ENCODE data around the gene HOXA13. TPM values are rescaled to one million over a fixed set of nuclear protein-coding genes. Genes with fewer than 3 reads are reported as not detected.

HOXA13 gene
- 0.15 and 0.54 TPM in 2 replicates for total RNA-seq (2014; rRNA removed; shearing (Covaris generic))
- total RNA-seq (2022) = 0.18 and 0.32 TPM in 2 replicates
- Bru-seq, nascent RNA = percentile 16 among the genes with signal in this experiment
- BruChase-seq, experiment 1, labeled RNA remaining after a 6-hour chase = percentile 13 among the genes with signal in this experiment
- percentile 29 among the genes with signal in this experiment for BruChase-seq, experiment 2, labeled RNA remaining after a 2-hour chase
- long read RNA-seq = 0 reads

GRCh38 chr7:27199849-27200760 is at the start of gene HOXA13:
Gene HOXA13 (minus strand): TSS chr7:27200091. CDS start chr7:27200077, 14 bp downstream.
- Histone ChIP-seq H3K4me2 (ENCODE audit: low read length) (peak within 1 kb of the TSS; percentile 86), H3K4me1 (ENCODE audit: insufficient read depth, low read length, poor library complexity, severe bottlenecking) (peaks cover 17% of the 10 kb centered on the region), H3K36me3 (ENCODE audit: insufficient read depth, low read length) (no peaks in the 10 kb centered on the region), H3K9me3 (ENCODE audit: low read length) (no peaks in the 10 kb centered on the region), H3K9me2 (ENCODE audit: insufficient read depth, low read length) (no peaks in the 10 kb centered on the region), H3K79me2 (ENCODE audit: insufficient read depth, low read depth, low read length) (no peaks in the 10 kb centered on the region), H3K4me3 (ENCODE audit: low read depth, low read length, poor library complexity, severe bottlenecking) (peak within 1 kb of the TSS; percentile 73), H2AFZ (ENCODE audit: low read length) (peak within 1 kb of the TSS; percentile 49; the same call in 1 of the 2 replicates), H3K27ac (ENCODE audit: low read depth, low read length, poor library complexity, severe bottlenecking) (no peak within 1 kb of the TSS), H4K20me1 (ENCODE audit: insufficient read depth, low read length) (no peaks in the 10 kb centered on the region)
- no TSS peak for BruUV-seq (replicated peaks)
- peak; percentile 74 for DNase-seq (ENCODE audit: low spot score)
- TF ChIP-seq EZH2phosphoT487 (IDR thresholded peaks at IDR 0.05; ENCODE audit: borderline replicate concordance, low read depth, low read length) (no peak), CTCF (conservative IDR thresholded peaks at IDR 0.05; ENCODE audit: low read length) (no peak)
- intact Hi-C loops (cut with micrococcal nuclease; ENCODE audit: unreplicated experiment) = loop anchor here (5.0 to 10.0 kb wide), 4 partner anchors 407 to 877 kb away; partner anchors contain the start of gene HIBADH
- ChIA-PET POLR2A (no interaction called here), CTCF (ENCODE audit: unreplicated experiment) (no interaction called here)

- no TSS peak for BruUV-seq (replicated peaks)
- TF ChIP-seq EZH2phosphoT487 (IDR thresholded peaks at IDR 0.05; ENCODE audit: borderline replicate concordance, low read depth, low read length) (no peak), CTCF (conservative IDR thresholded peaks at IDR 0.05; ENCODE audit: low read length) (no peak)
- no peak overlapping the region for H3K4me2 ChIP-seq (ENCODE audit: low read length)
- no peaks in the 10 kb centered on the region for H3K36me3 ChIP-seq (ENCODE audit: insufficient read depth, low read length)
- no peaks in the 10 kb centered on the region for H3K9me2 ChIP-seq (ENCODE audit: insufficient read depth, low read length)
- CTCF ChIA-PET (ENCODE audit: unreplicated experiment) = no interaction called here
- POLR2A ChIA-PET = interaction anchor here (0.7 kb wide), 1 partner anchor 557 kb away, joined by 3 read pairs; no protein-coding TSS in a partner anchor
- H3K27ac ChIP-seq (ENCODE audit: low read depth, low read length, poor library complexity, severe bottlenecking) = no peak overlapping the region
- H3K9me3 ChIP-seq (ENCODE audit: low read length) = no peaks in the 10 kb centered on the region
- H3K79me2 ChIP-seq (ENCODE audit: insufficient read depth, low read depth, low read length) = no peaks in the 10 kb centered on the region
- H2AFZ ChIP-seq (ENCODE audit: low read length) = no peak overlapping the region
- intact Hi-C loops (cut with micrococcal nuclease; ENCODE audit: unreplicated experiment) = no loop called here
- no peaks in the 10 kb centered on the region for H3K4me1 ChIP-seq (ENCODE audit: insufficient read depth, low read length, poor library complexity, severe bottlenecking)
- no peak for DNase-seq (ENCODE audit: low spot score)
- H3K4me3 ChIP-seq (ENCODE audit: low read depth, low read length, poor library complexity, severe bottlenecking) = no peak overlapping the region
- H4K20me1 ChIP-seq (ENCODE audit: insufficient read depth, low read length) = no peaks in the 10 kb centered on the region
Measured at GRCh38 chr7:27248911-27249723, 49.2 kb upstream of the HOXA13 start.

All from OCI-LY7 (cell line).